ENCODE results near the gene RPS18. TPM values are rescaled to one million over a fixed set of nuclear protein-coding genes. Genes with fewer than 3 reads are reported as not detected.
A peak's percentile ranks its signal among the peaks of the same experiment; 100 is the strongest.

The RPS18 gene
- total and polyA plus RNA-seq, 10 of the 15 experiments (the other 5 are each of a cell fraction or from before 2014, with no cell fraction given) = 4,228 to 20,828 (median 7,406) TPM

- TF ChIP-seq USF2 (IDR thresholded peaks at IDR 0.05; ENCODE audit: borderline replicate concordance, low read depth, low read length) (no peak), MAX (IDR thresholded peaks at IDR 0.05; ENCODE audit: low read depth, low read length) (no peak), ZNF687 (IDR thresholded peaks at IDR 0.05) (peak; percentile 30), MYC (IDR thresholded peaks at IDR 0.05; ENCODE audit: insufficient read depth, insufficient read length, insufficient replicate concordance, low read length, severe bottlenecking) (no peak), RELB (IDR thresholded peaks at IDR 0.05; ENCODE audit: low read depth) (peak; percentile 98), CHD4 (IDR thresholded peaks at IDR 0.05) (no peak), WRNIP1 (IDR thresholded peaks at IDR 0.05; ENCODE audit: borderline replicate concordance, low read depth, low read length) (peak; percentile 77; the same call in 1 of the 2 replicates), SP1 (IDR thresholded peaks at IDR 0.05; ENCODE audit: low read depth, low read length) (peak; percentile 93), ZBED1 (IDR thresholded peaks at IDR 0.05; ENCODE audit: borderline replicate concordance) (peak; percentile 96), CUX1 (IDR thresholded peaks at IDR 0.05; ENCODE audit: insufficient replicate concordance, low read depth, low read length) (no peak), NR2C2 (IDR thresholded peaks at IDR 0.05; ENCODE audit: borderline replicate concordance, control insufficient read depth, insufficient read length, low read depth) (no peak), POU2F2 (IDR thresholded peaks at IDR 0.05; ENCODE audit: borderline replicate concordance, low read depth, low read length) (peak; percentile 65), PKNOX1 (IDR thresholded peaks at IDR 0.05) (no peak; the same call in 1 of the 2 replicates), TAF1 (IDR thresholded peaks at IDR 0.05; ENCODE audit: borderline replicate concordance, low read depth, low read length) (peak; percentile 76; the same call in 1 of the 2 replicates), JUNB (IDR thresholded peaks at IDR 0.05) (peak; percentile 22; the same call in 1 of the 2 replicates)
Measured at GRCh38 chr6:33299237-33299944, 27.5 kb downstream of the RPS18 start (continued).
